ENCODE measurements around the gene DGCR2.
"Not testable (repeated sequence)": the region's sequence is repeated elsewhere in the genome, so short reads cannot be mapped to it uniquely, and the experiment has no call there.

The DGCR2 gene, protein sequence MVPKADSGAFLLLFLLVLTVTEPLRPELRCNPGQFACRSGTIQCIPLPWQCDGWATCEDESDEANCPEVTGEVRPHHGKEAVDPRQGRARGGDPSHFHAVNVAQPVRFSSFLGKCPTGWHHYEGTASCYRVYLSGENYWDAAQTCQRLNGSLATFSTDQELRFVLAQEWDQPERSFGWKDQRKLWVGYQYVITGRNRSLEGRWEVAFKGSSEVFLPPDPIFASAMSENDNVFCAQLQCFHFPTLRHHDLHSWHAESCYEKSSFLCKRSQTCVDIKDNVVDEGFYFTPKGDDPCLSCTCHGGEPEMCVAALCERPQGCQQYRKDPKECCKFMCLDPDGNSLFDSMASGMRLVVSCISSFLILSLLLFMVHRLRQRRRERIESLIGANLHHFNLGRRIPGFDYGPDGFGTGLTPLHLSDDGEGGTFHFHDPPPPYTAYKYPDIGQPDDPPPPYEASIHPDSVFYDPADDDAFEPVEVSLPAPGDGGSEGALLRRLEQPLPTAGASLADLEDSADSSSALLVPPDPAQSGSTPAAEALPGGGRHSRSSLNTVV
- 79.3 to 138 (median 120) reads per million in 4 experiments for total RNA-seq

DNA sequence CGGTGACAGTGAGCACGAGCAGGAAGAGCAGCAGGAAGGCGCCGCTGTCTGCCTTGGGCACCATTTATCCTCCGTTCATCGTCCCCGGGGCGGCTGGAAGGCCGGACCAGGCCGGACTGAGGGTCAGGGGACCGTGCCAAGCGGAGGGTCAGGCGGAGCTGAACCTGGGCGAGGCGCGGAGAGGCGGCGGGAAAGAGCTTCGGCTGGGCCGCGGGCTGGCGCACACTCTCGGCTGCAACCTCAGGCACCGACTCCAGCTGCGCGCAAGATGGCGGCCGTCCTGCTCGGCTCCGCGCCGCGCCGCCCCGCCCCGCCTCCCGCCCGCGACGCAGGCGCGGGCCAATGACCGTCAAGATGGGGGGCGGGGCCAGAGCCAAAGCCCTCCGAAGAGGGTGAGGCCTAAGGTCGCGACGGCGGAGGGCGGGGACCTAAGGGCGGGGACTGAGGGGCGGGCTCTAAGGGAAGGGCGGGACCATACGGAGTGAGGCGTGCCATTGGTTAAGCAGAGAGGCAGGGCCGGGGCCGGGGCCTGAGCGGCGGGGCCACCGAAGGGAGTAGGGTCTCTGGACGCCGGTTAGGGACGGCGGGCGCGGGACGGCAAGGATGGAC is at the start of gene DGCR2:
Gene DGCR2 (minus strand): TSS at position 270 of the 609 bp plus-strand sequence. CDS start 206 bp downstream, at position 64.
- DNase-seq, result peak; percentile 95

DNA sequence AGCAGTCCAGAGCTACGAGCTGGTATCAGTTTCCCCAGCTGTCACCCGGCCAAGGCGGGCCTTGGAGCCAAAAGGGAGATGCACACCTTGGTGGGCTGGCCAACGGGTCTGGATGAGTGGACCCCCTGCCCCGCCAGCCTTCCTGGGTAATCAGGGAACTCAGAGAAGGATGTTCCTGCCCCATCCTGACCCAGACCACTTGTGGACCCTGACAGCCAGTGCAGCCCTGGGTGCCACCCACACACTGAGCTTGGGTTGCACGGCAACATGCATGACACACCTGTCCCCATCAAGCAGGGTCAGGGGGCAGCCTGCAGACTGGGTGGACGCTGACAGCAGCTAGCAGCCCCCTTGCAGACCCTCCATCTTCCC is 47.7 kb upstream of the DGCR2 start:
- no peak for DNase-seq

DNA sequence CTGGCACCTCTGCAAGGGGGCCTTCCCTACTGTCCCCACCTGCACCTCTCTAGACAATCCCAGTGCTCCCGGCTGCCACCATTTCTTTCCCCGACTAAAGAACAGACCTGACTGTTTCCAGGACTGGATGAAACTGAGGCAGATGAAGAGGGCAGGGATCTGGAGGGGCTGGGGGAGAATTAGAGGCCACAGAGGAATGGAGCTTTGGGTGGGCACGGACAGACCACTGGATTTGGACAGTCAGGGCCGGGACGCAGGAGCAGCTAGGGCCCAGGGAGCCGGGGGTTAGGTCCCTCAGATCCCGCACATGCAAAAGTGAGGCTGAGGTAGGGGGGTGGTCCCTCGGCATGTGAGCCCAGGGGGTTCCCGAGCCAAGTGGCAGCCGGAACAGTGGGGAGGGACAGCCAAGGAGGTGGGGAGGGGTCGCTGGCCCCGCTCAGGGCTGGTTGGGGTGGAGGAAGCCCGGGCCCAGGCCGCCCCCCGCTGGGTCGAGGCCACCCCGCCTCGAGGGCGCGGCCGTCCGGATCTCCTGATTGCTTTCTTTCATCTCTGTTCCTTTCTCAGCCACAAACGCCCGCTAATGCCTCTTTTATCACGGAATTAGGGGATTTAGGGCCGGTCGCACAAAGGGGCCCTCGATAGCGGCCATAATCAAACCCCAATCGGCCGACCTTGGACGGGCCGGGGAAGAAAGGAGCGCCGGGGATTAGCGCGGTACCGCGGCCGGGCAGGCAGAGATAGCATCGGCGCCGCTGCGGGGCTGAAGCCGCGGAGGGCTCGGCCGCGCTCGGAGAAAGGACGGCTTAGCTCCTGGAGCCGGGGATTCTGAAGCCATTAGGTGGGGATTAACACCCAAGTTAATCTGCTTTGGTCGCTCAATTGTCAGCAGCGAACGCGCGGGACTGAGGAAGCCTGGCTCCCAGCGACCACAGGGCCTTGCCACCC is 47.1 kb upstream of the DGCR2 start:
- no peak for DNase-seq

DNA sequence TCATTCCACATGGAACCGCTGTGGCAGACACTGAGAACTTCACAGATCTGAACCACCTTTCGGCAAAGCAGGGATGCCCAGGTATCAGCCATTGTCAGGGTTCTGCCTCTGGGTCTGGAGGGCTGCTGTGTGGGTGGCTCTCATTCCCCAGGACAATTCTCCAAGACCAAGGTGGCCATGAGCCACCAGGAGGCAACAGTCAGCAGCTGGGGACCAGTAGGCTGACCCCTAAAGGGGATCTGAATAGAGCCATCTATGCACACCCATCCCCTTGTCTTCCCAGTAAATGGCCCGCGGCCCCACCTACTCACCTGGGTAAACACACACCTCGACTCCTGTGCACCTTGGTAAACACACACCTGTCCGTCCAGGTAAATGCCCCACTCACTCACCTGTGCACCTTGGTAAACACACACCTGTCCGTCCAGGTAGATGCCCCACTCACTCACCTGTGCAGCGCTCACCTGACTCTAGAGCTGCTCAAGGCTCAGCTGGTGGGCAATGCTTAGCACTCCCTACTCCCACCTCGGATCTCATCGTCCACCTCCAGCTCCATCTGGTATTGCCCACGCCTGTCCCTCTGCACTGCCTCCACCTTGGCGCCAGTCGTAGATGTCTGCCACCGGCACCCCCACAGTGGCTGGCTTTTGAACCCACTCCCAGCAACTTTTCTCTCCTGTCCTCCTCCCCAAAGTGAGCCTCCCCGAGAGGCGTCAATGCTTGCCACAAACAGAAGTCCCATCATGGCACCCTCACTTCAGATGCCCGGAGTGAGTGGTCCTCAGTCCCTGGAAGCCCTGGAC is 46.1 kb upstream of the DGCR2 start:
- no peak for DNase-seq

DNA sequence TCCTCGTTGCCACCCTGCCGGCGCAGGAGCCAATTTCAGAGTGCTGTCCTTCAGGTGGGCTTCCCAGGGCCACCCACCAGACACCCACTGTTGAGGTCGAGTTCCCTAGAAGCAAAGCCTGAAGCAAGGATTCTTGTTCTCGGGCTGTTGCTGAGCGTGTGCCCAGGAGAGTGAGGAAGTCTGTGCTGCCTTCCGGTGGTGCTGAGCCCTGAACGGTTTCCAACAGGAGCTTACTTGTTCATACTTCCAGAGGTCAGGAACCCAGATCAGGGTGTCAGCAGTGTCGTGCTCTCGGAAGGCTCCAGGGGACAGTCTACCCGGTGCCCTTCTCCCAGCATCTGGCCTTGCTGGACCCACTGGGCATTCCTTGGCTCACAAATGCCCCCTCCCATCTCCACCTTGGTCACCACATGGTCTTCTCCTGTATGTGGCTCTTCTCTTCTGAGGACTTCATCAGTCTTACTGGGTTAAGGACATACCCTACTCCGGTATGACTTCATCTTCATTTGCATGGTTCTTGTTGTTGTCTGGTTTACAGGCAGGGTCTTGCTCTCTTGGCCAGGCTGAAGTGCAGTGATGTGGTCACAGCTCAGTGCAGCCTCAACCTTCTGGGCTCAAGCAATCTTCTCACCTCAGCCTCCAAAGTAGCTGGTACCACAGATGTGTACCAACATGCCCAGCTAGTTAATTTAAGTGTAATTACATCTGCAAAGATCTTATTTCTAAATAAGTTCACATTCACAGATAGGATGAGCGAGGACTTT is 45.1 kb upstream of the DGCR2 start:
- no peak for DNase-seq

DNA sequence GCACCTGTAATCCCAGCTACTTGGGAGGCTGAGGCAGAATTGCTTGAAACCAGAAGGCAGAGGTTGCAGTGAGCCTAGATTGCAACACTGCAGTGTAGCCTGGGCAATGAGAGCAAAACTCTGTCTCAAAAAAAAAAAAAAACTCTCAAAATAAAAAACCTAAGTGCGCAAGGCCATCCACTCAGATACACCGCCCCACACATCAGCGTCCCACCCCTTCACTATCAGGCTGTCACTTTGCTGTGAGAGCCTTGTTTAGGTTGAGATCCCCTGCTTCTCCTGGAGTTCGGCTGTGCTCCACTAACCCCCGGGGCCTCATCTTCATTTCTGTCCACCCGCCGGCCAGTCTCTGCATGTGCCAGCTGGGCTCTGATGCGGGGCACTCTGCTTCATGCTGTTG is 44.2 kb upstream of the DGCR2 start:
- no peak for DNase-seq

DNA sequence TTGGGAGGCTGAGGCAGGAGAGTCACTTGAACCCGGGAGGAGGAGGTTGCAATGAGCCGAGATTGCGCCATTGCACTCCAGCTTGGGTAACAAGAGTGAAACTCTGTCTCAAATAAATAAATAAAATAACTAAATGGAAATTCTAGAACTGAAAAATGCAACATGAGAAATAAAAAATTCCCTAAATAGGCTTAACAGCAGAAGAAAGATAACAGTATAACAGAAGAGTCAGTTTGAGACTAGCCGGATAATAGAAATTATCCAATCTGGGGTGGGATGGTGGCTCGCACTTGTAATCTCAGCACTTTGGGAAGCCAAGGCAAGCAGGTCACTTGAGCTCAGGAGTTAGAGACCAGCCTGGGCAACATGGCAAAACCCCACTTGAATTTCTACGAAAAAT is 42.2 kb upstream of the DGCR2 start:
- no peak for DNase-seq

DNA sequence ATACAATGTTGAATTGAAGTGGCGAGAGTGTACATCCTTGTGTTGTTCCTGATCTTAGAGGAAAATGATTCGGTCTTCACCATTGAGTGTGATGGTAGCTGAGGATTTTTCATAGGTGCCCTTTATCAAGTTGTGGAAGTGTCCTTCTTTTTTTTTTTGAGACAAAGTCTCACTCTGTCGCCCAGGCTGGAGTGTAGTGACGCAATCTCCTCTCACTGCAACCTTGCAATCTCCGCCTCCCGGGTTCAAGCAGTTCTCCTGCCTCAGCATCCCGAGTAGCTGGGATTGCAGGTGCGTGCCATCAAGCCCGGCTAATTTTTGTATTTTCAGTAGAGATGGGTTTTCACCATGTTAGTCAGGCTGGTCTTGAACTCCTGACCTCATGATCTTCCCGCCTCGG is 36.4 kb upstream of the DGCR2 start:
- not testable (repeated sequence) for DNase-seq

DNA sequence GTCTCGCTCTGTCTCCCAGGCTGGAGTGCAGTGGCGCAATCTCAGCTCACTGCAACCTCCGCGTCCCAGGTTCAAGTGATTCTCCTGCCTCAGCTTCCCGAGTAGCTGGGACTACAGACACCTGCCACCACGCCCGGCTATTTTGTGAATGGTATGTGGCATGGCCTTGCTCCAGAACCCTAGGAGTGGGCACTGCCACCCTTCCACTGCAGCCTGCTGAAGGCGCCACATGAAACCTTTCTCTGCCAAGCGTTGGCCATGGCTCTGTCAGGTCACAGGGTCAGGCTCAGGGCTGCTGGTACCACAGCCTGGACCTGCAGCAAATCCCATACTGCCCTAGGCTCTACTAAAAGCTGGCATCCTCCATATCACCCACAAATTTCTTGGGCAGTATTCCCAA is 33.9 kb upstream of the DGCR2 start:
- not testable (repeated sequence) for DNase-seq

DNA sequence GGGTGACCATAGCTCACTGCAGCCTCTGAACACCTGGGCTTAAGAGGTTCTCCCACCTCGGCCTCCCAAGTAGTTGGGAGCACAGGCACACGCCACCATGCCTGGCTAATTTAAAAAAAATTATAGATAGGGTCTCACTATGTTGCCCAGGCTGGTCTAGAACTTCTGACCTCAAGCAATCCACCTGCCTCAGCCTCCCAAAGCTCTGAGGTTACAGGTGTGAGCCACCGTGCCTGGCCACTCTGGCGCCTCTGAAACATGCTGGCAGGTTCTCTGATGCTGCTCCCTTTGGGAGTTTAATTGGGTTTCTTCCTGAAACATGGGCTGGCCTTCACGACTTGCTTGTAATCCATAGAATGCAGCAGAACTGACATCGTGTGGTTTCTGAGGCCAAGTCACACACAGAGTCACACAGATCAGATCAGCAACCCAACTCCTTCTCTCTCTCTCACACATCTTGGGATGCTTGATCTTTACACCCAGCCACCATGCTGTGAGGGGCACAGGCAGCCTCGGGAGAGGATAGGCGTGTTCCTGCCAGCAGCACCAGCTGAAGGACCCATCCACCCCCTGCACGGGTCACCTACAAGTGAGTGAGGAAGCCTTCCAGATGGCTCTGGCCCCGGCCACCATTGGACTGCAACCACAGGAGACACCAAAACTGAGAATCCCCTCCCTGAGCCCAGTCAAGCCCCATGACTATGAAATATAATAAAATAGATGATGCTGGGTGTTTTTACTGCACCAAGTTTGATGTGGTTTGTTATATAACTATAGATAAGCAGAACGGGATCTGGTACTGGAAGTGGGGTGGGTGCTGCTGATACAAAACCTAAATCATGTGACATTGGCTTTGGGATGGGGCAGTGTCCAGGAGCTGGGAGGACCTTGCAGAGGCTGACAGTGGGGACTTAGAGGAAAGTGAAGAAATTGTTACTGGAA is 31.0 kb upstream of the DGCR2 start:
- DNase-seq, result no peak

DNA sequence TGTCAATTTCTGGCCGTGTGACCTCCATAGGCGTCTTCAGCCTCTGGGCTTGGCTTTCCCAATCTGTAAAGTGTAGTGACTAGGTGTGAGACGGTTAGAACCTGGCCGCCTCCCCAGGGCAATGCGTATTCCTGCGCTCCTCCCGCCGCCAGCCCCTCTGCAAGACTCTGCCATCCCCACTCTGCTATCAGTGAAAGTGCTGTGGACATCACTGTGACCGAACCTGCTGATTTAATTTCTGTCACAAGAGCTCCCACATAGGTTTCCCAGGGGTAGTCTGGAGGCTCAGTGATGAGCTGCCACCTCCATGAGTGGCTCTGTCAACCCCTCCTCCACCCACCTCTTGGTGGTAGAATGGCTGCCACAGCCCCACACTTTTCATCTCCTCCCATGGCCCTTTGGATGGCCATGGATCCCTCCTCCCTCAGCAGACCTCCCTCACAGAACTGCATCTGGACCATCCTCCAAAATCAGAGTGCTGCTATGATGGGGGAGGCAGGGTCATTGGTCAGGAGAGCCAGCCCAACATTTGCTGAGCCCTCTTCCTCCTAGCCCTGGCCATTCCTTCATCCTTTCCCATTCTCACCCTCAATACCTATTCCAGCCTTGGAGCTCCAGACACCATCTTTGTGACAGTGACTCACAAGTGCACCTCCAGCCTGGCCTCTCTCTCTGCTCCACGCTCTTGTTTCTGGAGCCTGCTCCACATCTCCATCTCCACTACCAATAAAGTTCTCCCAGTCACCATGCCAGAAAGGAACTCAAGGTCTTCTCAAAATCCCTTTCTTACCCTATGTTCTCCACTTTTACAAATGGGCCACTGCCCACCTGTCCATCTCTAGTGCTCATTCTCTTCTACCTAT is 29.3 kb upstream of the DGCR2 start:
- DNase-seq, result no peak

DNA sequence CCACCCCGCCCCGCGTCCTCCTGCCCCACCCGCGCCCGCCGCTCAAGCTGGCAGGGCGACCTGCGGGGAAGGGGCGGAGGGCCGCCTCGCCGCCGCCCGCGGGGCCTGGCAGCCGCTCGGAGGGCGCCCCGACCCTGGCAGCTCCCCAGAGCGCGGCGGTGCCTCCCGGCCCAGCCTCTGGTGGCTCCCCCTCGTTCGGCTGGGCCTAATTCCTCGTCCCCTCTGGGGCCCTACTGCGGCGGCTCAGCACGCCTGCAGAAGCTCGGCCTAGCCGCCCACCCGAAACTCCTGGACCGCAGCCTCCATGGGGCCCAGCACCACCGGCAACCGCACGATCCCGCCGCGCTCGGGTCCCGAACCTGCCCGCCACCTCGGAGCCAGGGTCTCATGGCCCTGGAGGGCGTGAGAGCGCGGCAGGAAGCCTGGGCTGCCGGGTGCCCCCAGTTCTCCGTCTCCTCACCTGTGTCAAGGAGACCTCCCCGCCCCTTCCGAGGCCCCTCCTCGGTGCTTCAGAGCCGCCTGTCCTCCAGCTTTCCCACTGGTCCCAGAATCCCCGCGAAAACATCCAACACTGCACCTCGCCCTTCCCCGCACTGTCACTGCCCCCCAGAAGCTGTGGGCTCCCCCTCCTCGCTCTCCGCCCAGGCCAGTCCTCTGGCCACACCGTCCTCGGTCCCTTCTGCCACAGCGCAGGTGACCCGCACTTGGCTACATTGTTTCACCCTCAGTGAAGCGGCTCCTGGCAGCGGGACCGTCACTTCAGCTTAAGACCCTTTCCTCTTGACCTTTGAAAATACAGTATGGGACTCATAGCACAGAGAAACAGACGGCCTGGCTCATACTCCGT is 28.5 kb upstream of the DGCR2 start:
- no peak for DNase-seq

DNA sequence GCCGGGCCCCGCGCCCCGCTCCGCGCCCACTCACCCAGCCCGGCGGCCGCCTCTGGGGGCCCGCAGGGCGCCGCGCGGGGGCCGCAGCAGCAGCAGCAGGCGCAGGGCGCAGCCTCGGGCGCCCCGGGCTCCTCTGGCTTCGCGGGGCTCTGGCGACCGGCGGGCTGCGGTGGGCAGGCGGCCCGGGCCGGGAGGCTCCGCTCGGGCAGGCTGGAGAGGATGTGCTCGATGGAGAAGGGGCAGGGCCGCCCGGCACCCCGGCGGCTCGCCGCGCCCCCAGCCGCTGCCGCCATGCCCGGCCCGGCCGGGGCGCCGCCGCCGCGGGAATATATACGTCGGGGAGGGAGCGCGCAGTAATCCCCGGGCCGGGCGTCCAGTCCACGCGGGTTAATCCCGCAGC is 27.8 kb upstream of the DGCR2 start, which contains the start of gene GSC2:
Gene GSC2 (minus strand): TSS at position 302 of the 400 bp plus-strand sequence. CDS start 9 bp downstream, at position 293.
- no peak for DNase-seq

DNA sequence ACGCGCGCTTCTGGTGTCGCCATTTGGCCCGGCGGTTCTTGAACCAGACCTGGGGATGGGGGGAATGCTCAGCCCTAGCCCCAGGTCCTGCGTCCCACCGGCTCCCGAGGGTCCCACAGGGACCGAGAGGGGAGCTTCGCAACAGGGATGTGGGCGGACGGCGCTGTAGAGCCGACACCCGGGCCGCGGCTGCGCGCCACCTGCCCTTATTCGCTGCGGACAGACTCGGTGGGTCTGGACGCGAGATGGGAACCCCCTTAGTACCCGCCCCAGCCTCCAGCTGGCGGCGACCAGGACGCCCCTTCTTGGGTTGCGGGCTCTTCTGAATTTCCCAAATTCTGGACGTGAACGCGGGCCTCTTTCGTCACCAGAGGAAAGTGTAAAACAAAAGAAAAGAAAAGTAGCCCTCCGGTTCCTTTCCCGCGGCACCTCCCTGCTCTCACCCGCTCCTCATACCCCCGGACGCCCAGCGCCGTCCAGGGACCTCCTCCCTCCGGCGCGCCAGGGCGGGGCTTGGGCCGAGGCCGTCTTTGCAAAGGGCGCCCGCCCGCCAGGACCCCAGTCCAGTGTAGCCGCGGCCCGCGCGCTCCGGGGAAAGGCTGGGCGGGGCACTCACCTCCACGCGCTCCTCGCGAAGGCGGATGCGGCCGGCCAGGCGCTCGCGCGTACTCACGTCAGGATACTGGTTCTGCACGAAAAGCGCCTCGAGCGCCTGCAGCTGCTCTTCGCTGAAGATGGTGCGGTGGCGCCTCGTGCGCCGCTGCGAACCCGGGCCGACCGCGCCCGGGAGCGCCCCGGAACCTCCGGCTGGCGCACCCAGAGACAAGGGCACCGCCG is 27.1 kb upstream of the DGCR2 start:
- DNase-seq, result no peak

DNA sequence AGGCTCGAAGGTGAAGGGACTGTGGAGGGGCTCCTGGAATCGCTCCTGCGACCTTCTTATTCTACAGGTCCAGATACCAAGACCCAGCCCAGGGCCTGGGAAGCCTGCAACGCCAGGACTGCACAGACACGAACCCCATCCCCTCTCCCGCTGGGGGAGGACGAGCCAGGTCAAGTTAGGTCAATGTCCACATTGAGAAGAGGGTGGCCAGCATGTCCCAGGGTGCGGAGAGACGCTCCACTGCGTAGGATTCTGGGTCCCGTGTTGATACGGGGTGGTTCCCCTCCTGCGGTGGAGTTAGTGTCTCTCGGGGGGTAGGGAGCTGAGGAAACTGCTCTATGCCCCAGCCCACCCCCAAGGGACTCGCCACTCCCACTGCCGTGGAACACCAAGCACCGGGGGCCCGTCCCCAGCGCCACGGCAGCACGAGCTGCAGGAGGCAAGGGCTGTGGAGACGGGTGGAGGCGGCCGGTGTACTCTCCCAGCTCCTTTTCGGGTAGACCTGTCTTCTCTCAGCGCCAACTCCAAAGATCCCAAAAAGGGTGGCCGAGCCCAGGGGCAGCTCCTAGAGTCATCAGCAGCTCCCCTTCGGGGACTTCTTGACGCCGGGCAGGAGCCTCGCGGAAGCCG is 26.3 kb upstream of the DGCR2 start:
- no peak for DNase-seq

DNA sequence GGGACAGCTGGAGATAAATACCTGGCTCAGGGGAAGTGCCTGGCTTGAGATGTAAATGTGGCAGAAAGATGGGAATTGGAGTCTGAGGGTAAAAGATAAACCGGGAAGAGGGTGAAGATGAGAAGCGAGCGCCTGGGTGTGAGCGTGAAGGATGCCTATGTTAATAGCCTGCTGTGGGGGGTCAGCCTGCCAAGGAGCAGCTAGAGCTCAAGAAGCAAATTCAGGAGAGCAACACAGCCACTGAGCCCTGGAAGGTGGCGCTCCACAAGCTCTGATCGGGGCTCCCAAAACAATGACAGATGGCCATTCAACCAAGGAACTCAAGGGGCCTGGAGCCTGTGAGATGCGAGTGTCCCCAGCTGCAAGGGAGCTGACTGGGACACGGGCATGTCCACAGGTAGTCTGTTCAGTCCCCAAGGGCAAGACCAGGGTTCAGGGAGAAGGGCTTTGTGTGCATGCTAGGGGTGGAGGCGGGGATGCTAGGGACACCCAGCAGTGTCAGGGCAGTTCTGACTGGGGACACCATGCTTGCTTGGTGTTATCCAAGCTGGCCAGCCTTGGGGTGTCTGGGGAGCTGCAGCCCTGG is 25.1 kb upstream of the DGCR2 start:
- DNase-seq, result no peak
